PC-3 (cell line): ENCODE measurements around the gene CCDC78. TPM values are rescaled to one million over a fixed set of nuclear protein-coding genes. Genes with fewer than 3 reads are reported as not detected.

Experiments
- ATAC-seq: fragments of 200-7000 bp; cut with Tn5 transposase; 2 replicates; pipeline ENCODE4 v1.9.1; 2020; ENCODE audit warnings: mild to moderate bottlenecking, moderate library complexity
- BruUV-seq: library from RNA; stranded (reverse); fragments of 400-500 nt; replicated peaks from 2 replicates; lab custom pipeline; 2021; lab: Mats Ljungman, UMichigan
- CTCF ChIA-PET: fragments of 300-600 bp; sonication (Branson Sonifier 250); formaldehyde crosslinking; loops from one replicate; lab custom pipeline; 2022; ENCODE audit warnings: antibody characterized with exemption; lab: Charles Lee
- POLR2A ChIA-PET: fragments of 300-600 bp; sonication (Branson Sonifier 250); formaldehyde crosslinking; loops from one replicate; lab custom pipeline; 2022; ENCODE audit warnings: antibody characterized with exemption; ENCODE audit not compliant: unreplicated experiment; lab: Charles Lee
- DNase-seq: peaks from one replicate; pipeline ENCODE4 v3.0.0-alpha.2; 2015
- H2AFZ ChIP-seq: fragments of 300-600 bp; sonication (generic); 2 replicates; pipeline ENCODE4 v1.6.0; 2016; ENCODE audit warnings: antibody characterized with exemption, low read length
- H3F3A ChIP-seq: fragments of 300-600 bp; sonication (generic); one replicate; pipeline ENCODE4 v1.6.0; 2017; ENCODE audit warnings: antibody characterized with exemption, low read length, control low read depth, mild to moderate bottlenecking; ENCODE audit not compliant: unreplicated experiment
- H3K27ac ChIP-seq: fragments of 300-600 bp; sonication (generic); 2 replicates; pipeline ENCODE4 v1.5.1; 2016; ENCODE audit warnings: mild to moderate bottlenecking, low read length
- H3K27me3 ChIP-seq: fragments of 300-600 bp; sonication (generic); 2 replicates; pipeline ENCODE4 v1.6.1; 2016; ENCODE audit warnings: low read length, mixed read lengths
- H3K36me3 ChIP-seq: fragments of 300-600 bp; sonication (generic); 2 replicates; pipeline ENCODE4 v1.6.1; 2016; ENCODE audit warnings: low read depth, mixed run types, low read length, mixed read lengths
- H3K4me1 ChIP-seq: fragments of 300-600 bp; sonication (generic); 2 replicates; pipeline ENCODE4 v1.5.1; 2016; ENCODE audit warnings: low read length; ENCODE audit not compliant: insufficient read depth
- H3K4me2 ChIP-seq: fragments of 300-600 bp; sonication (generic); 2 replicates; pipeline ENCODE4 v1.6.0; 2016; ENCODE audit warnings: low read length
- H3K4me3 ChIP-seq: fragments of 300-600 bp; sonication (generic); 2 replicates; pipeline ENCODE4 v1.5.1; 2016; ENCODE audit warnings: mild to moderate bottlenecking, low read length, mixed read lengths
- H3K79me2 ChIP-seq: fragments of 300-600 bp; sonication (generic); 2 replicates; pipeline ENCODE4 v1.6.1; 2017; ENCODE audit warnings: low read length, mixed read lengths
- H3K9ac ChIP-seq: fragments of 300-600 bp; sonication (generic); 2 replicates; pipeline ENCODE4 v1.6.0; 2016; ENCODE audit warnings: mild to moderate bottlenecking, low read length
- H3K9me2 ChIP-seq: fragments of 300-600 bp; sonication (generic); replicated peaks from 2 replicates; pipeline ENCODE4 v1.6.1; 2016; ENCODE audit warnings: mixed run types, low read length, mixed read lengths
- H3K9me3 ChIP-seq: fragments of 300-600 bp; sonication (generic); 2 replicates; pipeline ENCODE4 v1.6.1; 2016; ENCODE audit warnings: low read length, mixed read lengths
- H4K20me1 ChIP-seq: fragments of 300-600 bp; sonication (generic); 2 replicates; pipeline ENCODE4 v1.6.1; 2016; ENCODE audit warnings: low read length, mixed read lengths
- CTCF ChIP-seq: fragments of 300-600 bp; sonication (generic); conservative IDR thresholded peaks from 2 replicates; pipeline ENCODE4 v1.5.1; 2017; ENCODE audit warnings: antibody characterized with exemption, low read depth, mild to moderate bottlenecking, low read length
- EZH2 ChIP-seq: fragments of 300-600 bp; sonication (generic); IDR thresholded peaks from one replicate; pipeline ENCODE4 v1.6.1; 2017; ENCODE audit warnings: antibody characterized with exemption, mild to moderate bottlenecking, low read length; ENCODE audit not compliant: unreplicated experiment
- EZH2phosphoT487 ChIP-seq: fragments of 300-600 bp; sonication (generic); IDR thresholded peaks from 2 replicates; pipeline ENCODE4 v1.6.1; 2018; ENCODE audit warnings: mild to moderate bottlenecking, antibody characterized with exemption, low read length, borderline replicate concordance
- intact Hi-C: fragments of 100-400 bp; cut with micrococcal nuclease; formaldehyde crosslinking; loops from 2 replicates; pipeline ENCODE4 v1.9.0; 2023
- total RNA-seq: library from RNA; depleted of rRNA; stranded (reverse); fragments of >200 nt; gene quantifications from 2 replicates; pipeline ENCODE4 v1.2.3, GENCODE V29; 2014

CCDC78 gene
- total RNA-seq, 1 experiment from 2014 or later, result 3.3 TPM

GRCh38 chr16:749010-749409 lies 22.8 kb upstream of the CCDC78 start:
- no peaks in the 10 kb centered on the region for H3K36me3 ChIP-seq
- H3K9me2 ChIP-seq, result no peaks in the 10 kb centered on the region
- H3K9me3 ChIP-seq, result no peaks in the 10 kb centered on the region
- H3K27me3 ChIP-seq, result no peaks in the 10 kb centered on the region
- no peak overlapping the region for H3K9ac ChIP-seq
- ChIA-PET POLR2A (interaction anchor here (0.7 kb wide), 1 partner anchor 30 kb away, joined by 6 read pairs; no protein-coding TSS in a partner anchor), CTCF (no interaction called here)
- H2AFZ ChIP-seq, result no peak overlapping the region
- no peaks in the 10 kb centered on the region for H3K79me2 ChIP-seq
- H3F3A ChIP-seq, result no peaks in the 10 kb centered on the region
- DNase-seq (no peak), ATAC-seq (no peak)
- H3K27ac ChIP-seq, result no peak overlapping the region
- no TSS peak for BruUV-seq
- no peak overlapping the region for H3K4me2 ChIP-seq
- H4K20me1 ChIP-seq, result no peaks in the 10 kb centered on the region
- H3K4me3 ChIP-seq, result no peak overlapping the region
- TF ChIP-seq EZH2phosphoT487, result no peak
- TF ChIP-seq EZH2, result no peak
- no peak for TF ChIP-seq CTCF
- intact Hi-C loops, result no loop called here
- H3K4me1 ChIP-seq, result no peaks in the 10 kb centered on the region

GRCh38 chr16:747978-748746 lies 21.9 kb upstream of the CCDC78 start:
- CTCF ChIA-PET, result no interaction called here

More at GRCh38 chr16:747978-748746, 21.9 kb upstream of the CCDC78 start:
- Histone ChIP-seq H3K27ac (no peak overlapping the region), H3K9ac (no peak overlapping the region), H3K9me3 (no peaks in the 10 kb centered on the region), H3K4me3 (no peak overlapping the region), H3K79me2 (no peaks in the 10 kb centered on the region), H3K9me2 (no peaks in the 10 kb centered on the region), H2AFZ (no peak overlapping the region), H4K20me1 (no peaks in the 10 kb centered on the region), H3K4me1 (no peaks in the 10 kb centered on the region), H3K27me3 (no peaks in the 10 kb centered on the region), H3K4me2 (no peak overlapping the region), H3K36me3 (no peaks in the 10 kb centered on the region), H3F3A (no peaks in the 10 kb centered on the region)
- no TSS peak for BruUV-seq
- intact Hi-C loops, result no loop called here
- POLR2A ChIA-PET, result no interaction called here
- no peak for ATAC-seq
- TF ChIP-seq CTCF (no peak), EZH2phosphoT487 (no peak), EZH2 (no peak)
- DNase-seq, result no peak
